Measurements from ENCODE around the gene PLEKHA6. TPM values are rescaled to one million over a fixed set of nuclear protein-coding genes. Genes with fewer than 3 reads are reported as not detected.

PLEKHA6 gene
- total and polyA plus RNA-seq, 2 experiments from 2014 or later = 2.8 to 6.2 TPM

- TF ChIP-seq CTCF (conservative IDR thresholded peaks at IDR 0.05; ENCODE audit: low read depth in 2 of 2) = no peak
- TF ChIP-seq NANOG (IDR thresholded peaks at IDR 0.05; ENCODE audit: borderline replicate concordance) = no peak
- no peak for TF ChIP-seq EZH2phosphoT487 (IDR thresholded peaks at IDR 0.05; ENCODE audit: unreplicated experiment)
- TF ChIP-seq EZH2 (IDR thresholded peaks at IDR 0.05; ENCODE audit: low read depth, unreplicated experiment) = no peak
- TF ChIP-seq ETS1 (IDR thresholded peaks at IDR 0.05) = no peak
These were observed 44.7 kb downstream of the PLEKHA6 start (continued) for GRCh38 chr1:204314893-204315658.

- DNase-seq (ENCODE audit: low spot score) = peak; percentile 39
- Histone ChIP-seq H2AFZ (no peak overlapping the region), H3K4me1 (ENCODE audit: insufficient read depth) (peaks cover 23% of the 10 kb centered on the region), H3K9me2 (ENCODE audit: insufficient read depth) (no peaks in the 10 kb centered on the region), H3K27me3 (ENCODE audit: insufficient read depth) (no peaks in the 10 kb centered on the region), H3K4me2 (peak overlapping the region; percentile 6; the same call in 1 of the 2 replicates), H3K36me3 (ENCODE audit: insufficient read depth) (no peaks in the 10 kb centered on the region), H3K79me2 (replicated peaks; ENCODE audit: insufficient read depth) (no peaks in the 10 kb centered on the region), H4K20me1 (replicated peaks; ENCODE audit: insufficient read depth) (no peaks in the 10 kb centered on the region), H3F3A (replicated peaks; ENCODE audit: low read depth) (no peaks in the 10 kb centered on the region), H3K27ac (ENCODE audit: low read depth) (no peak overlapping the region), H3K4me3 (no peak overlapping the region)
- Mint-ChIP-seq H3K36me3 (ENCODE audit: low read depth) (no peaks in the 10 kb centered on the region), H3K4me1 (peaks cover 31% of the 10 kb centered on the region), H3K27ac (peak overlapping the region; percentile 98), H3K9me3 (no peaks in the 10 kb centered on the region), H3K4me3 (no peak overlapping the region), H3K27me3 (ENCODE audit: insufficient read depth, low read depth, poor library complexity) (peaks cover 2% of the 10 kb centered on the region)
- peak; percentile 77 for ATAC-seq
- TF ChIP-seq ETS1 (IDR thresholded peaks at IDR 0.05) = no peak
- no peak for TF ChIP-seq REST (IDR thresholded peaks at IDR 0.05; ENCODE audit: unreplicated experiment)
- TF ChIP-seq CREB1 (CRISPR knock-in tag; IDR thresholded peaks at IDR 0.05; ENCODE audit: low read depth) = no peak
- no peak for TF ChIP-seq STAT1 (IDR thresholded peaks at IDR 0.05; ENCODE audit: unreplicated experiment)
- TF ChIP-seq NANOG (IDR thresholded peaks at IDR 0.05; ENCODE audit: borderline replicate concordance) = no peak
- no peak for TF ChIP-seq EZH2 (IDR thresholded peaks at IDR 0.05; ENCODE audit: low read depth, unreplicated experiment)
- TF ChIP-seq JUNB (IDR thresholded peaks at IDR 0.05; ENCODE audit: unreplicated experiment) = no peak
- no peak for TF ChIP-seq EZH2phosphoT487 (IDR thresholded peaks at IDR 0.05; ENCODE audit: unreplicated experiment)
- no peak for TF ChIP-seq ZNF114 (CRISPR knock-in tag; IDR thresholded peaks at IDR 0.05)
- no peak for TF ChIP-seq ZNF331 (CRISPR knock-in tag; IDR thresholded peaks at IDR 0.05; ENCODE audit: low read depth)
- no peak for TF ChIP-seq POLR2AphosphoS5 (IDR thresholded peaks at IDR 0.05; ENCODE audit: low read depth)
These were observed 45.4 kb downstream of the PLEKHA6 start for GRCh38 chr1:204314171-204314892.

Data from GM23338 (cell line).